Right forelimb (tissue), 1 donor: Measurements from ENCODE around the gene NAPA.

Experiments
- DNase-seq: peaks from one replicate; pipeline ENCODE4 v3.0.0-alpha.2; 2018

The NAPA gene

GRCh38 chr19:47483800-47484690, 30.8 kb downstream of the NAPA start, which contains the start of gene KPTN:
Gene KPTN, minus strand, starts transcription at chr19:47484219. Its CDS starts 59 bp downstream, at chr19:47484160.
- peak; percentile 95 for DNase-seq

GRCh38 chr19:47483200-47483599, 31.7 kb downstream of the NAPA start:
- no peak for DNase-seq

GRCh38 chr19:47481460-47482052, 33.3 kb downstream of the NAPA start:
- no peak for DNase-seq

DNA sequence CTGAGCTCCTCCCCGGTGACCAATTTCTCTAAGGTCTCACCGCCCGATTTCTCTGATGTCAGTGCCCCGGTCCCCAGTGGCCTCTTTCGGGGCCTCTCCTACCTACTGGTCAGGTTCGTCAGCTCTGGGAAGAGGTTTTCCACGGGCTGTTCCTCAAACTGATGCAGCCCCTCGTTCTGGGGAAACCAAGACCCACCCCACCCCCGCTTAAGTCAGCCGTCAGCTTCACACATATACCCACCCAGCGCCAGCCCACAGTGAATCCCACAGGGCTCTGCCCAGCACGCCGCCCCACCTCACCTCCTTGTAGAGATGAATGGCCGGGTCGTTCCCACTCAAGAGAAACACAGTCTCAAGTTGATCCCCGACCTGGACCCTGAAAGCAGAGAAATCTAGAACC, 34.2 kb downstream of the NAPA start:
- no peak for DNase-seq

DNA sequence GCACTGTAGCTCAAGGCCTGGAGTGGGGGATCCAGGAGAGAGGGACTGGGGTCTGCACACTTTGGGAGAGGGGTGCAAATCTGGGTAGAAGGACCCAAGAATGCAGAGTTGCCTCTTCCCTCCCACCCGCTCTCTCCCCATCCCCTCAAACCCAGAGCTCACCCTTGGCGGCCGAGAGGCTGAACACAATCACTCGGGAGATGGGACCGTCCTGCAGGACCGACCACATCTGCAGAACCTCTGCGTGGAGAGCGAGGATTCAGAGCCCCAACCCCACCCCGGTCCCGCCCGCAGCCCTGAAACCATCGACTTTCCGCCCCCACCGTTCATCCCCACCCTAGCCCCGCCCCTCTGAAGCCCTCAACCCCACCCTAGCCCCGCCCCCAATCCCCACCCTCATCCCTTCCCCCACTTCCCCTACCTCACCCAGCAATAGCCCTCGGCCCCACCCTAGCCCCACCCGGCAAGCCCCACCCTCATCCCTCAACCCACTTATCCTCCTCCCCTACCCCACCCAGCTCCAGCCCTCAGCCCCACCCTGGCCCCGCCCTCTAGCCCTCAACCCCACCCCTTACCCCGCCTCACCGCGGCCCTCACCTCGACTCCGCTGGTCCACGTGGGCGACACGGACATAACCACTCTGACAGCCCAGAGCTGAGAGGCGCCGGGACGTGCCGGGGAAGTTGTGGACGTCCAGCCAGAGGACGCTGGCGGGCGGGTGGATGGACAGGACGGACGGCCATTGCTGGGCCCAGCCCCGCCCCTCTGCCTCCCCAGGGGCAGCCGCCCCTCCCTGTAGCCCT, 35.0 kb downstream of the NAPA start:
- DNase-seq, result no peak

- no peak for DNase-seq
These were observed 38.4 kb downstream of the NAPA start for GRCh38 chr19:47476438-47476972.

DNA sequence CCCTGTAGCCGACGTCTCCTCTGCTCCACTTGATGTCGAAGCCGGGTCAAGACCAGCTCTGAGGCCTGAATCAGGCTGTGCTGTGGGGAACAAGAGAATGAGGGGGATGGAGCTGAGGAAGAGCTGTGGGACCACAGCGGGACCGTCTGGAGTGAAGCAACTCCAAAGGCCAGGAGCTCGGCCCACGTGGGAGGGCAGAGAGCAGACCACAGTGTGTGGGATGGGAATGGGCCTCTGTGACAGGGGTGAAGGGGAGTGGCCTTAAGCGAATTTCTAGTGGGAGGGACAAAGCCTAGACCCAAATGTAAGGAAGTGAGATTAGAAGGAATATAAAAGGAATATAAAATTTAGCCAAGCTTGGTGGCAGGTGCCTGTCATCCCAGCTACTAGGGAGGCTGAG, 39.4 kb downstream of the NAPA start:
- no peak for DNase-seq

DNA sequence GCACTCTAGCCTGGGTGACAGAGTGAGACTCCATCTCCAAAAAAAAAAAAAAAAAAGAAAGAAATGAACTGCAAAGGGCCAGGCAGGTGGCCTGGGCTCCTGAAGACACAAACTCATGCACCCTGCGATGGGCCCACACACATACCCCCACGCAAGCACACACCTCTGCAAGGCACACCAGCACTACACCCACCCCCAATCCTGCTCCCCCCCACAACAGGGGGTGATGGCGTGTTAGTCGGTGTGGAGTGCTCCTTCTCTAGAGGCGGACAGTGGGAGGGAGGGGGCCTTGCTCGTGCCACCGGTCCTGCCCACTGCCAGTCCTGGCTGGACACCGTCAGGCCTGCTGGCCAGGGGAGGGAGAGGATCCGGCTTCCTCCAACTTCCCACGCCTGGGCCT, 41.5 kb downstream of the NAPA start:
- no peak for DNase-seq

GRCh38 chr19:47471733-47472457, 43.0 kb downstream of the NAPA start, which contains the start of gene SLC8A2:
Gene SLC8A2, minus strand, starts transcription at chr19:47471893. Its CDS starts 5,490 bp downstream, at chr19:47466403.
- peak; percentile 90 for DNase-seq

- DNase-seq, result no peak
These were observed 43.5 kb downstream of the NAPA start for GRCh38 chr19:47471381-47471732.

GRCh38 chr19:47470447-47471195, 44.2 kb downstream of the NAPA start:
- DNase-seq, result no peak

GRCh38 chr19:47469719-47470118, 45.1 kb downstream of the NAPA start:
- DNase-seq, result no peak

- no peak for DNase-seq
These were observed 45.5 kb downstream of the NAPA start for GRCh38 chr19:47469363-47469700.

GRCh38 chr19:47467914-47468313, 46.9 kb downstream of the NAPA start:
- DNase-seq, result no peak

DNA sequence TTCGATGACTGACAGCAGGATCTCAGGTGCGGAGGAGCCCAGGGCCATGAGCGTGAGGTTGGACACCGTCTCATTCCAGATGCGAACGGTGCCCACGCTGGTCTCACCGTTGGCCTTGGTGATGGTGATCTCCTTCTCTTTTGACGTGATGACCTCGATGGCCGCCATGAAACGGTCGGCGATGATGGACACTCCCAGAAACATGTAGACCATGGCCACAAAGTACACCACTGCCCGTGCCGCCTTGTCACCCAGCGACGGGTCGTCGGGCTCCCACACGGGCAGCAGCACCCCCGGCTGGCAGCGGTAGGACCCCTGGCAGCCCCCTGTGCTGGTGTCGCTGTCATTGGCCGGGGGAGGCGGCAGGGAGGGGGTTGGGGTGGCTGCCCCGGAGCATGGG, 48.9 kb downstream of the NAPA start:
- DNase-seq, result no peak

DNA sequence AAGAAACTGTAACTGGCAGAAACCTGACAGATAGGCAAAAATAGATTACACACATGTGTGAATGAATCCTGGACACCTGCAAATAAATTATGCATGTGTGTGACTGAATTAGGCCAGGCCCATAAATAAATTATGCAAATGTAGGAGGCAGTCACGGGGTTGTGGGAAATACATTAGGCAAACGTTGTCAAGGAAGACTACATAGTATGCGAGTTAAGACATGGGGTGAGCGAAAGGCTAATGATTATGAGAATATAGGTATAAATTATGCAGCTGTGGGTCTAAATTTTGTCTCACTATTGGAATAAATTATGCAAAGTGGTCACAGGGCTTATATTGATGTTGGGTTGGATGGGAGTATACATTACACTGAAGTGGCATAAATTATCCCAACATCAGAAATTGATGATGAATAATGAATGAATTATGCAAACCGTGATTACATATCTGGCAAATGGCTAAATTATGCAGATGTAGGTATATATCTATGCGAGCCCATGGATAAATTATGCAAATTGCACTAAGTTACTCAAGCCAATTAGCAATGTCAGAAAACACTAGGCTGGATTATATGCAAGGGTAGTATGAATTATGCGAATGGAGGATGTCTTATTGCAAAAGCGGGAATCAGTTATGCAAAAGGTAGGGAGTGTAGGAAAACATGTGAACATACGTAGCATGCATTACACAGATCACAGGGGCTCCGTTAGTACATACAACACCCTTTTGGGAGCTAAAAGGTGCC, 50.0 kb downstream of the NAPA start:
- DNase-seq, result no peak

DNA sequence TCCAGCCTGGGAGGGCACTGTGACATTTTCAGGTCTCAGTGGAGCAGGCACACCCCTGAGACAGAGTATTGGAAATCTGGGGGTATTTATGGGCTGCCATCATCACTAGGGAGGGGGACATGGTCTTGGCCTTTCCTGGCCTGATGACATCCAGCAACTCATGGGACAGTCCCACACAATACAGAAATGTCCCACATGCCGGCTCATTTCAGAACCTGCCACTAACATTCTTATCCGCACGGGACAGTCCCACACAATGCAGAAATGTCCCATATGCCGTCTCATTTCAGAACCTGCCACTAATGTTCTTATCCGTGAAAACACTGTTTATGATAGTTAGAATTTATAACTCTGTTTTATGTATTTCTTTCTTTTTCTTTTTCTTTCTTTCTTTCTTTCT, 53.0 kb downstream of the NAPA start:
- DNase-seq, result no peak

- no peak for DNase-seq
These were observed 55.4 kb downstream of the NAPA start for GRCh38 chr19:47459477-47459876.

DNA sequence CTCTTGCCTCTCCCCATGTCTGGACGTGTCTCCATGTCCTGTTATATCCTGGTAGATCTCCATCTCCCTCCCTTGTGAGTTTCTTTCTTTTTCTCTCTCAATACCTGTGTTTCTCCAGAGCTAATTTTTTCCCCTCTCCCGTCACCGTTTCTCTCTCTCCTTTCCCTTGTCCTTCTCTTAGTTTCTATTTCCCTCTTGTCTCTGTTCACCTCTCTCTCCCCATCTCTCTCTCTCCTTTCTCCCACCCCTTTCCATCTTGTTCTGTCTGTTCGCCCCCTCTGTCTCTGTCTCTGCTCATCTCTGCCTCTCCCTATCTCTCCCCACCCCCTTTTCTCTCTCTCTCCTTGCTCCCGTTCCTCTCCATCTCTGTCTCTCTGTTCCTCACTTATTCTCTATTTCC, 56.2 kb downstream of the NAPA start:
- DNase-seq, result no peak

DNA sequence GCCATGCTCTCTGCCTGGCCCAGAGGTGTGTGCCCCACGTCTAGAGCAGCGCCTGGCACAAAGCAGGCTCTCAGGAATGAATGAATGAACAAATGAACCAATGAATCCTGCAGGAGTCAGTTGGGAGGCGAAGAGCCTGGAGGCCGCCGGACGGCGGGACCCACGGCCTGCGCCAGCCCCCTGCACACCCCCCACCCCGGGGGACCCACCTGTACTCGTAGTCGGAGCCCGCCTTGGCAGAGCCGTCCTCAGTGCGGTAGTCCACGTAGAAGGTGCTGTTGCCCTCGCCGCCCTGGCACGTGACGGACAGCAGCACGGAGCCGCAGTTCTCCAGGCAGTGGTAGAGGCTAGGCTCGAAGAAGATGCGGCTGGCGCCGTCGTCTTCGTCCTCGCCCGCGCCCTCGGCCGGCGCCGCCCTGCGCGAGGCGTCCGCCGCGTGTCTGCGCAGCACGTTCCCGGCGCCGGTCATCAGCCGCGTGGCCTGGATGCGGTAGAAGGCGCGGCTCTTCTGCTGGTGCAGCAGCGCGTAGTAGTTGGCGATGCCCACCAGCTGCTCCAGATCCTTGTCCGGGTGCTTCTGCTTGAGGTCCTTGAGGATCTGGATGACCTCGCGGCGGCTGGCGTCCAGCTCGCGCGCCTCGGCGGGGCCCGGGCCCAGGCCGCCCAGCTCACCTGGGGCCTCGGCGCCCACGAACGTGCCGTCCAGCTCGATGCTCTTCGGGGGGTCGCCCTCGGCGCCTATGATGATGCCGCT, 58.0 kb downstream of the NAPA start:
- DNase-seq, result no peak
